Measurements from ENCODE around the gene ZRANB1. TPM values are rescaled to one million over a fixed set of nuclear protein-coding genes. Genes with fewer than 3 reads are reported as not detected.

The ZRANB1 gene
- total RNA-seq, 4 donors from 2014 or later = 14.9 to 55.3 (median 28.3) TPM

DNA sequence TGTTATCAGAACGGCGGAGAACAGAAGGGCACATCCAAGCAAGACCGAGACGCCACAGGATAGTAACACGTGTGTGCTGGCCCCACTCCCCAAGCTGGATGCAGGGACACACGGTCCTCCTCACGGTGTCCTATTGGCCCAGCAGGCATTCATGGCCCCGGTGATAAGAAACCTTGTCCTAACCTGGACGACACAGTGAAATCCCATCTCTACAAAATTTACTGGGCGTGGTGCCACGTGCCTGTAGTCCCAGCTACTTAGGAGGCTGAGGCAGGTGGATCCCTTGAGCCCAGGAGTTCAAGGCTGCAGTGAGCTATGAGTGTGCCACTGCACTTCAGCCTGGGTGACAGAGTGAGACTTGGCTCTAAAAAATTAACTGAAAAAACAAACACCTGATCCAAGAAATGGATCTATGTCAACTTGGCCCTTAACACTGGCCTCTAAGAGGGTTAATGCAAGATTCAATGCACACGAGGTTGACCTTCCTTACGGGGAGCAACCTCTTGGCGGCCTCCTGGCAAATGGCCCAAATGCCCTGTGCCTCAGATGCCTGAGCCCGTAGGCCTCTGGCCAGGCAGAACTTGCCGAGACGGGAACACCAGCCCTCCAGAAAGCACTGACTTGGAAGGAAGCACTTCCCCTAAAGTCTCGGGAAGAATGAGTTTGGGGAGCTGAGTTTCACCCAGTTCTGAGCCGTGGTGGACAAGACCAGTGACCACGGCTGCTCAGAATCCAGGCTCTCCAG is 72.3 kb downstream of the ZRANB1 start:
- Histone ChIP-seq H3K4me3 (no peak overlapping the region), H3K4me1 (peaks cover 11 to 26% of the 10 kb centered on the region in 2 donors), H3K9me3 (no peaks in the 10 kb centered on the region), H3K36me3 (no peaks in the 10 kb centered on the region), H3K27me3 (no peaks in the 10 kb centered on the region), H3K27ac (peak overlapping the region in 1 of 2 donors; percentile 20)
- TF ChIP-seq, protein P1, sequence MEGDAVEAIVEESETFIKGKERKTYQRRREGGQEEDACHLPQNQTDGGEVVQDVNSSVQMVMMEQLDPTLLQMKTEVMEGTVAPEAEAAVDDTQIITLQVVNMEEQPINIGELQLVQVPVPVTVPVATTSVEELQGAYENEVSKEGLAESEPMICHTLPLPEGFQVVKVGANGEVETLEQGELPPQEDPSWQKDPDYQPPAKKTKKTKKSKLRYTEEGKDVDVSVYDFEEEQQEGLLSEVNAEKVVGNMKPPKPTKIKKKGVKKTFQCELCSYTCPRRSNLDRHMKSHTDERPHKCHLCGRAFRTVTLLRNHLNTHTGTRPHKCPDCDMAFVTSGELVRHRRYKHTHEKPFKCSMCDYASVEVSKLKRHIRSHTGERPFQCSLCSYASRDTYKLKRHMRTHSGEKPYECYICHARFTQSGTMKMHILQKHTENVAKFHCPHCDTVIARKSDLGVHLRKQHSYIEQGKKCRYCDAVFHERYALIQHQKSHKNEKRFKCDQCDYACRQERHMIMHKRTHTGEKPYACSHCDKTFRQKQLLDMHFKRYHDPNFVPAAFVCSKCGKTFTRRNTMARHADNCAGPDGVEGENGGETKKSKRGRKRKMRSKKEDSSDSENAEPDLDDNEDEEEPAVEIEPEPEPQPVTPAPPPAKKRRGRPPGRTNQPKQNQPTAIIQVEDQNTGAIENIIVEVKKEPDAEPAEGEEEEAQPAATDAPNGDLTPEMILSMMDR (IDR thresholded peaks at IDR 0.05) = no peak
- no peak for TF ChIP-seq POLR2A (IDR thresholded peaks at IDR 0.05)
- DNase-seq = peak in 1 of 2 donors; percentile 34
- intact Hi-C loops (cut with DNase I; ENCODE audit: low total_unique reads) = no loop called here

DNA sequence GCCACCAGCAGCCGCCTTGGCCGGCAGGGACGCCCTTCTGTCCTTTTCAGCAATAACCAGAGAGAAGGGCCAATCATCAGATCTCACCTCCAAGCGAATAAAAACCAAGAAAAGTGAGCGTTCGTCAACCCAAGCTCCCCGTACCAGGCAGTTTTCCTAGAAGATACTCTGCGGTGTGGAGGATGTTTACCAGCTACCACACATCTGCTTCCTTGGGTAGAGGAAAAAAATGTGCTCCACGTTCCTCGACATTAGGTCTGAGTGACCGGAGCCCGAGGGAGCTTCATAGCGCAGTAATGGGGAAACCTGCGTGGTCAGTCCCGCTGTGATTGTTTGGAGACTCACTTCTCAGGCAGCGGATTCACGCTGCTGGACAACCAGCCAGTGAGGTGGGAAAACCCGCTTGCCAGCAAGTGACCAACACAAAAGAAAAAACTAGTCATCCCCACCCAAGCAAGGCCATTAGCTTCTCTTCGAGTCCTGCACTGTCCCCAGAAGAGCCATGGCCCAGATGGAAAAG is 73.0 kb downstream of the ZRANB1 start:
- DNase-seq = no peak
- Histone ChIP-seq H3K9me3 (no peaks in the 10 kb centered on the region), H3K27me3 (no peaks in the 10 kb centered on the region), H3K27ac (peak overlapping the region; percentile 69 to 81), H3K4me3 (no peak overlapping the region), H3K36me3 (no peaks in the 10 kb centered on the region), H3K4me1 (peaks cover 11 to 26% of the 10 kb centered on the region in 2 donors)
- TF ChIP-seq, protein P1 (IDR thresholded peaks at IDR 0.05) = no peak
- no peak for TF ChIP-seq POLR2A (IDR thresholded peaks at IDR 0.05)
- intact Hi-C loops (cut with DNase I; ENCODE audit: low total_unique reads) = no loop called here

DNA sequence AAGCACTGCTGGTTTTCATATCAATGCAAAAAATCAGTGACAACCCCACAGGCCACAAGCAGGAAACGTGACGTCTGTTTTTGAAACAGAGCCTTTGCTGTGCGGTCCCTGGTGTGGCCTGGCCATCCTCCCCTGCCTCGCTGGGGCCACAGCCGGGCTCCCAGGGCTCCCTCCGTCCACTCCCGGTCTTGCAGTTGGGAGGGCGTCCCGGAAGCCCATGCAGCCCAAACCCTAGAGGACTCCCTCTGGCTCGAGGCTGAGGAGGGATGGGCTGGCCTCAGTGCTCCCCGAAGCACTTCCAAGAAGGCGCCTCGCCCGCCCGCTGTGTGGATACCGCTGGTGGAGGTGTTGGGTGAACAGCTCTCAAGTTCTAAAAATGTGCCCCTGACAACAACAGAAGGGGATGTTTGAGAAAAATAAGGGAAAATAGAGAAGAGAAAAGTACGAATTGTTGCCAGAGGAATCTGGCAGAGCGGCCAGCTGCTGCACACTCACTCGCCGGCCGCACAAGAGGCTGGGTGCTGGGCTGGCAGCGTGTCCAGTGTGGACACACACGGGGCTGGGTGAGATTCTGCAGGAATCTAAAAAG is 73.5 kb downstream of the ZRANB1 start:
- H3K27me3 ChIP-seq = no peaks in the 10 kb centered on the region
- no peaks in the 10 kb centered on the region for H3K9me3 ChIP-seq
- TF ChIP-seq, protein P1 (IDR thresholded peaks at IDR 0.05) = no peak
- no peak for TF ChIP-seq POLR2A (IDR thresholded peaks at IDR 0.05)
- H3K36me3 ChIP-seq = no peaks in the 10 kb centered on the region
- peaks cover 11 to 26% of the 10 kb centered on the region in 2 donors for H3K4me1 ChIP-seq
- no peak overlapping the region for H3K4me3 ChIP-seq
- intact Hi-C loops (cut with DNase I; ENCODE audit: low total_unique reads) = no loop called here
- DNase-seq = peak in 1 of 2 donors; percentile 26
- H3K27ac ChIP-seq = peak overlapping the region; percentile 69 to 81

DNA sequence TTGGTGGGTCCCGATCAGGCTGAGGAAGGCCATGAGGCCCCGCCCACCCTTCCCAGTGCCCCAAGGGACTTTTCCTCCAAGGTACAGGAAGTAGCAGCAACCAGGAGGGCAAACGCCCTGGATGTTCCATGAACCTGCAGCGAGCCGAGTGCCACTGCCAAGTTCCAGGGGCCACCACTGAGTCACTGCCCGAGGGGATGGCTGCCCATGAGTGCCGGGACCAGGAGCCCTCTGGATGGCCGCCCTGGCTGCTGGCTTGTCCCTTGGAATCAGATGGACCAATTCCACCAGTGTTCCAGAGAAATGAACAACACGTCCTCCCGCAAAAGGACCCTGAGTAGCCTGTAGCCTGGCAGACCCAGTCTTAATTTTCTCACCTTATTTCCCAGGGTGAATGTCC is 74.2 kb downstream of the ZRANB1 start:
- H3K27ac ChIP-seq = peak overlapping the region; percentile 69 to 81
- intact Hi-C loops (cut with DNase I; ENCODE audit: low total_unique reads) = no loop called here
- peaks cover 11 to 26% of the 10 kb centered on the region in 2 donors for H3K4me1 ChIP-seq
- TF ChIP-seq, protein P1 (IDR thresholded peaks at IDR 0.05) = no peak
- H3K36me3 ChIP-seq = no peaks in the 10 kb centered on the region
- H3K27me3 ChIP-seq = no peaks in the 10 kb centered on the region
- no peaks in the 10 kb centered on the region for H3K9me3 ChIP-seq
- peak in 1 of 2 donors; percentile 39 for DNase-seq
- peak overlapping the region in 1 of 2 donors; percentile 3 for H3K4me3 ChIP-seq

DNA sequence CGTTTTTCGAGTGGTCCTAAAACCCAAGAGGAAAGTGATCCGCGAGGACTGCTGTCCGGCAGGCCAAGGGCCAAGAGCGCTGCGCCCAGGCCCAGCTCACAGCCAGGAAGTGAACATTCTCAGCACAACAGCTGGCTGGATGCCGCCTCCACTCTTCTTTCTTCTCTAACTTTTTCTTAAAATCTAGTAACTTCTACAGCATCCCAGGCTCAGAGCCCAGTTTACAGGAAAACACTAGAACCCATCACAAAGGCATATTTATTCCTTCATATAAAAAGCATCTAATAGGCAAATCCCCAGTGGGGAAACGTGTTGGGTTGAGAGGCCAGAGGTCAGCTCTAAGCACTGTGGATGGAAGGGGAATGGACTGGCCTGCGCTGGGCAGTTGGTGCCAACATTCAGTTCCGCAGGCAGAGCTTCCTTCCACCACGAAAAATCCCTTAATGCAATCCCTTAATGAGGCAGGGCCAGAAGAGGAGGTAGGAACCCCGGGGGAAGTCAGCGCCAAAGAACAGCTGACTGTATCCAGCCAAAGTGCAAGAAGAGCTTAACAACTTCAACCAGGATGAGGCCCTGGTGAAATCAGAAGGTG is 74.8 kb downstream of the ZRANB1 start:
- Histone ChIP-seq H3K4me1 (peaks cover 11 to 26% of the 10 kb centered on the region in 2 donors), H3K36me3 (no peaks in the 10 kb centered on the region), H3K4me3 (peak overlapping the region in 1 of 2 donors; percentile 3), H3K9me3 (no peaks in the 10 kb centered on the region), H3K27ac (peak overlapping the region; percentile 69 to 81), H3K27me3 (no peaks in the 10 kb centered on the region)
- intact Hi-C loops (cut with DNase I; ENCODE audit: low total_unique reads) = no loop called here
- DNase-seq = peak; percentile 62 to 72
- TF ChIP-seq, protein P1 (IDR thresholded peaks at IDR 0.05) = no peak
- TF ChIP-seq POLR2A (IDR thresholded peaks at IDR 0.05) = no peak

Measured in uterus (tissue), 4 donors.